GM18526 (cell line): ENCODE data around the gene FBLN7.

ENCODE experiments used
- POLR2A ChIP-seq: IDR thresholded peaks from 3 replicates; pipeline ENCODE4 v1.6.1; 2011; ENCODE audit not compliant: insufficient read length; ENCODE audit errors: extremely low read depth

The FBLN7 gene

DNA sequence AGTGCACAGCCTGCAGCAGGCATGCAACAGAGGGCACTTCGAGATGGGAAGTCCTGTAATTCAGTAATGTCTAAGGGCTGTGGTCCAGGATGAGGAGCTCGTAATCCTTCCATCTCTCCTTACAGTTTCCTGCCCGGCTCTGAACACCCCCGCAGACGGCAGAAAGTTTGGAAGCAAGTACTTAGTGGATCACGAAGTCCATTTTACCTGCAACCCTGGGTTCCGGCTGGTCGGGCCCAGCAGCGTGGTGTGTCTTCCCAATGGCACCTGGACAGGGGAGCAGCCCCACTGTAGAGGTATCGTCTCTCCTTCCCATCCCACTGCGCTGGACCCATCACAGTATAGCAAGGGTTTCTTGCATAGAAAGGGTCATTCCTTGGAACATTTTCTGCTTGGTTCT is 26.7 kb downstream of the FBLN7 start:
- no peak for TF ChIP-seq POLR2A

DNA sequence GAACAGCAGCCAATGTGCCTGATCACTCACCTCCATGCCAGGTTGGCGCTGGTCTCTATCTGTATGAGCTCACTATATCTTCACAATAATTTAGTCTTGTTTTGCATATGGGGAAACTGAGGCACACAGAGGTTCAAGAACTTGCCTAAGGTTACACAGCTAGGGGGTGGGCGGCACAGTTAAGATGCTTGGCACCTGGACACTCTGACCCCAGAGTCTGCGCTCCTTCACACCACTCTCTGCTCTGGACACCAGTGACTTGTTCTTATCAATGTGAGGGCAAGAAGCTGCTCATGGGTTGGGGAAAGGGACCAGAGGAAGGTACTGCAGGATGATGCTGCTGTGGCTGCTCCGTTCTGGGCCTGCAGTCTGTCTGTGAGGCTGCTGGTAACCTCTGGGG is 27.1 kb downstream of the FBLN7 start:
- TF ChIP-seq POLR2A, result no peak

DNA sequence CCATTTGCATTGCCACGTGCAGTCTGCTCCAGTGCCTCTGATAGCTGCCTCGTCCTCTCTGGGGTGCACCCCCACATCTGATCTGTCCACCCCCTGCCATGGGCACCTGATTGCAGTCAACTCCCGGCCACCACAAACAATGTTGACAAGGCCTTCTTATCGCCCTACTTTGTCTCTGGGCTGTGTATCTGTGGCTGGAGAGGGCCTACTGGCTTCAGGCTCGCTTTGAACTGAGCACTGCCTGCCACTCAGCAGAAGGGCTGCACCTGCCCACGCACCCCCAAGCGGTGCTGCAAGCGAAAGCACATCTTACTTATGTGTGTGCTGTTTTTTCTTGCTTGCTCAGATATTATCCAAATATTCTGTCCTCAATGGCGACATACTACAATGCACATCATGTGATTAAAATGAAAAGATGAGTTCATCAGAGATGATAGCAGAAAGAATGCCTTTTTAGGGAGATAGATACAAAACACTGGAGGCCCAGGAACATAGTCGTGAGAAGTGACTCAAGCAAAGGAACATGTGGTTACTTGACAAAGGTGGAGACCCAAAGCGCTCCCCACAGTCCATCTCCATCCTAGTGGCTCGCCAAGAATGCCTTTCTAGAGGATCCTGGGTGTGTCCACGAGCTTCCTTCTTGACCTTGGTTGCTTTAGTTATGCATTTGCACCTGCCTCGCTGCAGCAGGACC is 28.8 kb downstream of the FBLN7 start:
- TF ChIP-seq POLR2A, result no peak

DNA sequence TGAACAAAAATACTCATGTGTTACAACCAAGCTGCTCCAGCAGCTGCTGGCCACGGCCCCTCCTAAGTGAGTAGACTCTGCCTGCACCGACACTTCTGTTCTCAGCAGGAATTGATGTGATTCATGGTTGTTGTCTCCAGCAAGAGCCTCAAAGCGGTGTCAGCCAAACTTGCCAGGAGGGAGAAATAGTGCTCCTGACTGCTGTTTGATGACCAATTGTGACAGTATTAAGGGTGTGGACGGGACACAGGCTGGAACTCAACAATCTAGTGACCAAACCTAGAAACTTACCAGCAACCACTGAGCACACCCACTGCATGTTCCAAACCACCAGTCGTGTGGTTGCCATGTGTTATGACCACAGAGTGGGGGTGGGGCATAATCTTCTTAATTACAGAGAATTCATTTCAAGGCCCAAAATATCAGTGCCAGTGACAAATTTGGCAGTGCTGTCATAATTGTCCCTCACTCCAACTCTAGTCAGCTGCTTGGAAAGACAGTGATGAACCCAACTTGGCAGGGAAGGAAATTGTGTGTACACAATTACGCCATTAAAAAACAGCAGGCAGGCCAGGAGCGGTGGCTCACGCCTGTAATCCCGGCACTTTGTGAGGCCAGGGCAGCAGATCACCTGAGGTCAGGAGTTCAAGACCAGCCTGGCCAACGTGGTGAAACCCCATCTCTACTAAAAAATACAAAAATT is 30.4 kb downstream of the FBLN7 start:
- TF ChIP-seq POLR2A, result no peak

DNA sequence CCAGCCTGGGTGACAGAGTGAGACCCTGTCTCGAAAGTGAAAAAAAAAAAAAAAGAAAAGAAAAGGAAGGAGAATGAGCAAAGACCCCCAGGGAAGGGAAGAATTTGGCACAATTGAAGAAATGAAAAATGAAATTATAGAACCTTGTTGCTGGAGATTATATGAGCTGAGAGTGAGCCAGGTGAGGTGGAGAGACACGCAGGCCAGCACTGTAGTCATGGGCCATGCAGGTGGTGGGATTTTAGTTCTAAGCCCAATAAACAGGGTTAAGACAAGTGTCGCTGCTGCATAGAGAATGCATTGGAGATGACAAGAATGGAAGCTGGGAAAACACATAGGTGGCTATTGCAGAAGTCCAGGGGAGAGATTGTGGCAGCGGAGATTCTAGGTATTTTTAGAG is 32.3 kb downstream of the FBLN7 start:
- no peak for TF ChIP-seq POLR2A

DNA sequence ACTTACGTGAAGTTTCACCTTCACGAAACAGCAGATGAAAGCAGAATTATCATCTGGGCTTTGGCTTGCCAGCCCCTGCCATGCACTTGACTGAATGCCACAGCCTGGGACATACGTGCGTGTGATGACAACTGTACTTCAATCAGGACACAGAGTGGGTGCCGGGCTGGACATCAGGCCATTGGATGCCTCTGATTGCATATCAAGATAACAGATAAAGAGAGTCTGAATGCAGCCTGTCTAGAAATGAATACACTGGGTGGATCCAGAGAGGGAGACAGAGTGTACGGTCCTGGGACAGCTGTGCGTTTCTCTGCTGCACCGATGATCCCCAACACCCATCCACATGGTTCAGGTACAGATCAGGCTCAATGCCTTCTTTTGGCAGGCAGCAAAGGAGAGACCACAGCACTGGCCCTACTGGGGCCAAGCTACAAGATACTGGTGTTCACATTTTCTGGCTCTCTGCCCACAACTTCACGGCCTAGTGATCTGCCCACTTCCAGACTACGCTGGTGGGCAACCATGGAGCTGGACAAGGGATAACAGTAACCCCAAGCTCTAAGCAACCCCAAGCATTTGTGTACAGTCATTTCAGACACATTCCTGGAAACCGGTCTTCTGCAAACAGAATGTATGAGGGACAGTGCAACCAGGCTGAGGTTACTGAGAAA is 35.6 kb downstream of the FBLN7 start:
- no peak for TF ChIP-seq POLR2A

DNA sequence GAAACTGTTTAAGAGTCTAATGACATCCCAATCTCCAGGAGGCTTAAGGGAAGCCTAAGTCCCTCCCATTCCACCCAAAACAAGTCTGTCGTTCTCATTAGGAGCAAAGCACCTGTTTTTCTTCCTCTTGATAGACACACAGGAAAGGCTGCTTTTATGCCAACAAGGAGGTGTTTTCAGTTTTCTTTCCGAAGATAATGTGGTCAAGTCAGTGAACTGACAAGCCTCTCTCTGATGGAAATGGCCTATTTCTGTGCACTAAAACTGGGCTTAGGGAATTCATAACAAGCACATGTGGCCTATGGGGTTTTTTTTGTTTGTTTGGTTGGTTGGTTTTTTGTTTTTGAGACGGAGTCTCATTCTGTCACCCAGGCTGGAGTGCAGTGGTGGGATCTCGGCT is 36.2 kb downstream of the FBLN7 start:
- no peak for TF ChIP-seq POLR2A

DNA sequence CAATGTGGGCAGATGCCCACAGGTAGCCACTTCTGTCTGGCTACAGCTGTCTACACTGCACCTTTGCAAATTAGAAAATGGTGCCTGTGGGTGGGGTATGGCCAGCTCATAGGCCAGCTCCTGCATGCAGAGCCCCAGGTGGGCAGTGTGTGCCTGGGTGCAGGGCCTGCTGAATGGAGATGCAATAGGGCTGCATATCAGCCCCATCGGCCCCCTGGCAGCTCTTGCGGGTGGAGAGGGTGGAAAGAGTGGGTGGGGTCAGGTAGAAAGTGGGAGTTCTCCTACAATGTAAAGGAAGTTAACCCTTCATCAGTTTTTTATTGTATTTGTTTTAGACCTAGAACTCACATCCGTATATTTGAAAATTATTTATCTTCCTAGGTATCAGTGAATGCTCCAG is 37.1 kb downstream of the FBLN7 start:
- TF ChIP-seq POLR2A, result no peak

DNA sequence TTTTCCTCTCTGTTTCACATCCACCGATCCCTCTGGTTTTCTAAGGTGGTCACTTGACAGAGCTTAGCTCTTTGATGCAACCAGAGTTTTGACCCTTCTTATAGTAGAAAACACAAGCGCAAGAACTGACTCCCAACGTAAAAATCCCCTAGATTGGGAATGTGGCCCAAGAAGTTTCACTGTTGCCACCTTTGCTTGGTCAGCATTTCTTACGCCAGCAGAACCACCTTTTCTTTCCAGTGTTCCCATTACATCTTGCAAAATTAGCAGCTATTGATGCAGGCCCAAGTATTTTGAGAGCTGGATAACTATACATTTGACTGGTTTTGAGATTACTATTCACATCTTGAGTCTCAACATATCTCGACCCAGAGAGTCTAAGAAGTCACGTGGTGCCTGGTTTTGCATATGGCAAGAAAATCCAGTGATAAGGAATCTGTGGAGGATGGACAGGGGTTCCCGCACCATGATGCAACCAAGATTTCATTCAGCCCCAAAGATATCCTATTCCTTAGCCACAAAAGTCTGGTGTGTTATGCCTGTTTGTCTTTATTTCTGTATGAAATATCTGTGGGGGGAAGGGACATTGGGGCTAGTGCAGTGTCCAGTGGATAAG is 37.9 kb downstream of the FBLN7 start:
- no peak for TF ChIP-seq POLR2A

DNA sequence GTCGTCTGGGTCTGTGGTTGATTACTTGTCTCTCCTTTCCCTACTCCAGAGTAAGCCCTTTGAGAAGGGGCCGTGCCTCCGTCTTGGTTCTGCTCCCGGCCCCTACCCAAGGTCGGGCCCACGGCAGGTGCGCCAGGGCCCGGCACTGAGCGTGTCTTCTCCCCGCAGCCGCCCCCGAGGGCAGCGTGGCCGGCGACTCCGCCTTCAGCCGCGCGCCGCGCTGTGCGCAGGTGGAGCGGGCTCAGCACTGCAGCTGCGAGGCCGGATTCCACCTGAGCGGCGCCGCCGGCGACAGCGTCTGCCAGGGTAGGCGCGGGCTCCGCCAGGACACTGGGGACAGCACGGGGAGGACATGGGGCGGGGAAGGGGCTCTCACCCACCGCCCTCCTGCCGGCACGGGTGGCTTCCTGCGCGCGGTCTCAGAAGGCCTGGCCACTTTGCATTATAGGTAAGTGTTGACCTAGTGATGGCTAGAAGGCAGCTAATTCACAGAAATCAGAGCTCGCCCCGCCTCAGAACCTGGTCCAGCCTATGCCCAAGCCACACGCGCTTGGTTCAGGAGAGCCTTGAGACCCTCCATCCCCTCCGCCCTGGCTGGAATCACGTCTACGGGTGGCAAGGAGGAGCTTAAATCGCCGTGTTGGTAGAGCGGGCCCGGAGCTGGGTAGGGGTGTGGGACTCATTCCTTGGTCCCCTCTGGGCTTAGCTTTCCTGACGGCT is 43.5 kb downstream of the FBLN7 start:
- no peak for TF ChIP-seq POLR2A

DNA sequence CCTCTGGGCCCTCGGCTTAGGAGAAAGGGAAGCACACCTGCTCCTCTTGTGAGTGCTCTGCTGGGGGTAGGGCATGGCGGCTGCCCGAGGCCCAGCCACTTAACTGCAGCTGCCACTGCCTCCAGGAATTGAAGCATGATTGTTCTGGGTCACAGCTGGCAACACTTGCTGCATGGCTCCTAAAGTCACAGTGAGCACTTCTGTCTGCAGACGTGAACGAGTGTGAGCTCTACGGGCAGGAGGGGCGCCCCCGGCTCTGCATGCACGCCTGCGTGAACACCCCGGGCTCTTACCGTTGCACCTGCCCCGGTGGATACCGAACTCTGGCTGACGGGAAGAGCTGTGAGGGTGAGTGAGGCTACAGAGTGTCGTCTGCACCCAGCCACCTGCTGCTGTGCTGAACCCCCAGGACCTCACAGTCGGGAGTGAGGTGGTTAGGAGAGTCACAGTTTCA is 44.4 kb downstream of the FBLN7 start:
- TF ChIP-seq POLR2A, result no peak

DNA sequence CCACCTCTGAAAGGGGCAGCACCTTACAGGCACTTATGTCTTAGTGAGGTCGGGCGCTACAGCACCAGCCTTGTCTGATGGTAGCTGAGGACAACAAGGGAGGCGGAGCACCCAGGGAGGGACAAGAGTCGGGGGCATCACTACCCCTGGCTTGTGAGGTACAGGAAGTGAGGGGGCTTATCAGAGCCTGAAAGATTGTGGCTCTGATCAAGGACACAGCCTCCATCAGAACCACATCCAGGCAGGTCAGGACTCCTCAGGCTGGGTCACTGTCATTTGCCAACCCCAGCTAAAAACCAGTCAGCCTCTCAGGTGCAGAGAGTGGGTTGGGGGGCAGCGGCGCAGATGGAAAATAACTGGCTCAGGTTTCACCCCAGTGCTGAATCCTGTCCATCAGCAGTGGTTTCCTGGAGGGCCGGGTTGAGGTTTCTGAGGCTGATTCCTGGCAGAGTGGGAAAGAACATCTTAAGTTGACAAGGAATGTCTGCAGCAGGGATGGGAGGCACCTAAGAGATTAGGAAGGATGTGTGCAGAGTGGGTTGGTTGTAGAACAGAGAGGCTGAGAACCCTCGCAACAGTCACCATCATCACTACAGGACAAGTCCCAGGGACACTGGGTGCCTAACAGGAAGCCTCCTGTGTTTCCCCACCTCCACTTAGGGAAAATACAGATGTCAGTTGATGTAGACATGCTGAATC is 45.3 kb downstream of the FBLN7 start:
- TF ChIP-seq POLR2A, result no peak

DNA sequence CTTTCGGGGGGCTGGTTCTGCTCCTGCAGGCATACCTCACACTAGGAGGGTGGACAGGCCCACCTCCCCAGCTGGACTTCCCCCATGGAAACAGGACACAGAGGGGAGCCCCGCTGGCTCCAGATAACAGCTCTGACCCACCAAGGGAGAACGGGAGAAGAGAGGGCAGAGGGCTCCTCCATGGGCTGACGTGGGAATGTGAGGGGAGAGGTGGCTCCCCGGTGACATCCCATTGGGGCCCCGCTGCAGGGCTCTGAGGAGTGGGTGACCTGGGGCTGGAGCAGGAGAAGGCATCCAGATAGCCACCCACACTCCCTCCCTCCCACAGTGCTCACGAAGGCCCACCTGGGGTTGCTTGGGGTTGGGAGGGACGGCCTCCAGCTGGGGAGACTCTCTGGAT is 45.9 kb downstream of the FBLN7 start:
- TF ChIP-seq POLR2A, result no peak

DNA sequence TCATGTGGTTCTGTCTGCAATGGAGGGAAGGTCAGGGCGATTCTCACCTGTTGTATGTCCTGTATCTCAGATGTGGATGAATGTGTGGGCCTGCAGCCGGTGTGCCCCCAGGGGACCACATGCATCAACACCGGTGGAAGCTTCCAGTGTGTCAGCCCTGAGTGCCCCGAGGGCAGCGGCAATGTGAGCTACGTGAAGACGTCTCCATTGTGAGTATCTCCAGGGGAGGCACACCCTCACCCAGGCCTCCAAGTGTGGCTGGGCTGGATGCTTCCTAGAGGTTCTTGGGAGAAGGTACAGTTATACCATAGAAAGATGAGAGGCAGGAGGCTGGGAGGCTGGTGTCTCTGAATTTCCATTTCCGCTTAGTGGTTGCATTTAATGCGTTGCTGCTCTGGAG is 46.9 kb downstream of the FBLN7 start:
- TF ChIP-seq POLR2A, result no peak
